Tibial nerve (tissue), 3 donors: ENCODE measurements around the gene ADCY6.

ENCODE experiments used
- POLR2A ChIP-seq, 2 donors: fragments of 450-650 bp; IDR thresholded peaks; one replicate each; pipeline ENCODE4 v1.6.1; 2017; ENCODE audit warnings: antibody characterized with exemption in 2 of 2, mild to moderate bottlenecking in 2 of 2, moderate library complexity in 2 of 2
- TF ChIP-seq, protein P1 (sequence below), 5 experiments: fragments of 200-600 bp in 3 of 5; fragments of 450-650 bp in 2 of 5; sonication (generic) in 3 of 5; IDR thresholded peaks; one replicate each; pipeline ENCODE4 v1.5.1; 2016 to 2019; ENCODE audit warnings: antibody characterized with exemption in 5 of 5, mild to moderate bottlenecking in 3 of 5, moderate library complexity in 2 of 5

DNA sequence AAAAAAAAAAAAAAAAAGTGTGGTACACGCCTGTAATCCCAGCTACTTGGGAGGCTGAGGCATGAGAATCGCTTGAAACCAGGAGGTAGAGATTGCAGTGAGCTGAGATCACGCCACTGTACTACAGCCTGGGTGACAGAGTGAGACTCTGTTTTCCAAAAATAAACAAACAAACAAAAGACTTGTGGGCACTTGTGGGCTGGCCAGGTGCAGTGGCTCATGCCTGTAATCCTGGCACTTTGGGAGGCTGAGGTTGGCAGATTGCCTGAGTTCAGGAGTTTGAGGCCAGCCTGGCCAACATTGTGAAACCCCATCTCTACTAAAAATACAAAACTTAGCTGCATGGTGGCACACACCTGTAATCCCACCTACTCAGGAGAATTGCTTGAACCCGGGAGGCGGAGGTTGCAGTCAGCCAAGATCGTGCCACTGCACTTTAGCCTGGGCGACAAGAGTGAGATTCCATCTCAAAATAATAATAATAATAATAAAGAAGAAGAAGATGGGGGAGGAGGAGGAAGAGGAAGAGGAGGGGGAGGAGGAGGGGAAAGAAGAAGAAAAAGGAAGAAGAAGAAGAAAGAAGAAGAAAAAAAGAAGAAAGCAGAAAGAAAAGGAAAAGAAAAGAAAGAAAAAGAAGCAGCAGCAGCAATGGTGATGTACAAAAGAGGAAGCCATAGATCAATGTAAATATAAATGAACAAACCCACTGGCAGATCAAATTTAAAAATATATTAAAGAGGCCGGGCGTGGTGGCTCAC, 44.5 kb downstream of the ADCY6 start:
- TF ChIP-seq, protein P1, sequence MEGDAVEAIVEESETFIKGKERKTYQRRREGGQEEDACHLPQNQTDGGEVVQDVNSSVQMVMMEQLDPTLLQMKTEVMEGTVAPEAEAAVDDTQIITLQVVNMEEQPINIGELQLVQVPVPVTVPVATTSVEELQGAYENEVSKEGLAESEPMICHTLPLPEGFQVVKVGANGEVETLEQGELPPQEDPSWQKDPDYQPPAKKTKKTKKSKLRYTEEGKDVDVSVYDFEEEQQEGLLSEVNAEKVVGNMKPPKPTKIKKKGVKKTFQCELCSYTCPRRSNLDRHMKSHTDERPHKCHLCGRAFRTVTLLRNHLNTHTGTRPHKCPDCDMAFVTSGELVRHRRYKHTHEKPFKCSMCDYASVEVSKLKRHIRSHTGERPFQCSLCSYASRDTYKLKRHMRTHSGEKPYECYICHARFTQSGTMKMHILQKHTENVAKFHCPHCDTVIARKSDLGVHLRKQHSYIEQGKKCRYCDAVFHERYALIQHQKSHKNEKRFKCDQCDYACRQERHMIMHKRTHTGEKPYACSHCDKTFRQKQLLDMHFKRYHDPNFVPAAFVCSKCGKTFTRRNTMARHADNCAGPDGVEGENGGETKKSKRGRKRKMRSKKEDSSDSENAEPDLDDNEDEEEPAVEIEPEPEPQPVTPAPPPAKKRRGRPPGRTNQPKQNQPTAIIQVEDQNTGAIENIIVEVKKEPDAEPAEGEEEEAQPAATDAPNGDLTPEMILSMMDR (IDR thresholded peaks at IDR 0.05), result no peak
- no peak for TF ChIP-seq POLR2A (IDR thresholded peaks at IDR 0.05)
